Measurements from ENCODE around the gene TALDO1.

GRCh38 chr11:749731-750130, 2.5 kb downstream of the TALDO1 start:
- TF ChIP-seq, protein P1, sequence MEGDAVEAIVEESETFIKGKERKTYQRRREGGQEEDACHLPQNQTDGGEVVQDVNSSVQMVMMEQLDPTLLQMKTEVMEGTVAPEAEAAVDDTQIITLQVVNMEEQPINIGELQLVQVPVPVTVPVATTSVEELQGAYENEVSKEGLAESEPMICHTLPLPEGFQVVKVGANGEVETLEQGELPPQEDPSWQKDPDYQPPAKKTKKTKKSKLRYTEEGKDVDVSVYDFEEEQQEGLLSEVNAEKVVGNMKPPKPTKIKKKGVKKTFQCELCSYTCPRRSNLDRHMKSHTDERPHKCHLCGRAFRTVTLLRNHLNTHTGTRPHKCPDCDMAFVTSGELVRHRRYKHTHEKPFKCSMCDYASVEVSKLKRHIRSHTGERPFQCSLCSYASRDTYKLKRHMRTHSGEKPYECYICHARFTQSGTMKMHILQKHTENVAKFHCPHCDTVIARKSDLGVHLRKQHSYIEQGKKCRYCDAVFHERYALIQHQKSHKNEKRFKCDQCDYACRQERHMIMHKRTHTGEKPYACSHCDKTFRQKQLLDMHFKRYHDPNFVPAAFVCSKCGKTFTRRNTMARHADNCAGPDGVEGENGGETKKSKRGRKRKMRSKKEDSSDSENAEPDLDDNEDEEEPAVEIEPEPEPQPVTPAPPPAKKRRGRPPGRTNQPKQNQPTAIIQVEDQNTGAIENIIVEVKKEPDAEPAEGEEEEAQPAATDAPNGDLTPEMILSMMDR (IDR thresholded peaks at IDR 0.05): no peak
- TF ChIP-seq POLR2A (IDR thresholded peaks at IDR 0.05): no peak
